C4-2B (cell line): ENCODE data around the gene GAB1.

Source experiments
- ZFX ChIP-seq: fragments of 450-650 bp; IDR thresholded peaks from 2 replicates; pipeline ENCODE4 v1.6.1; 2017
- TF ChIP-seq, protein P1 (sequence below): fragments of 450-650 bp; conservative IDR thresholded peaks from 2 replicates; pipeline ENCODE4 v1.5.1; 2017; ENCODE audit warnings: mild to moderate bottlenecking

- TF ChIP-seq, protein P1, sequence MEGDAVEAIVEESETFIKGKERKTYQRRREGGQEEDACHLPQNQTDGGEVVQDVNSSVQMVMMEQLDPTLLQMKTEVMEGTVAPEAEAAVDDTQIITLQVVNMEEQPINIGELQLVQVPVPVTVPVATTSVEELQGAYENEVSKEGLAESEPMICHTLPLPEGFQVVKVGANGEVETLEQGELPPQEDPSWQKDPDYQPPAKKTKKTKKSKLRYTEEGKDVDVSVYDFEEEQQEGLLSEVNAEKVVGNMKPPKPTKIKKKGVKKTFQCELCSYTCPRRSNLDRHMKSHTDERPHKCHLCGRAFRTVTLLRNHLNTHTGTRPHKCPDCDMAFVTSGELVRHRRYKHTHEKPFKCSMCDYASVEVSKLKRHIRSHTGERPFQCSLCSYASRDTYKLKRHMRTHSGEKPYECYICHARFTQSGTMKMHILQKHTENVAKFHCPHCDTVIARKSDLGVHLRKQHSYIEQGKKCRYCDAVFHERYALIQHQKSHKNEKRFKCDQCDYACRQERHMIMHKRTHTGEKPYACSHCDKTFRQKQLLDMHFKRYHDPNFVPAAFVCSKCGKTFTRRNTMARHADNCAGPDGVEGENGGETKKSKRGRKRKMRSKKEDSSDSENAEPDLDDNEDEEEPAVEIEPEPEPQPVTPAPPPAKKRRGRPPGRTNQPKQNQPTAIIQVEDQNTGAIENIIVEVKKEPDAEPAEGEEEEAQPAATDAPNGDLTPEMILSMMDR = no peak
- no peak for TF ChIP-seq ZFX
These were observed 136.9 kb downstream of the GAB1 start for GRCh38 chr4:143473334-143474126.
